Parathyroid adenoma (tissue), 2 donors: Measurements from ENCODE around the gene PNPLA6.

Experiments
- H2AFZ ChIP-seq: fragments of 300-600 bp; sonication (generic); one replicate; pipeline ENCODE4 v1.7.0; 2017; ENCODE audit warnings: antibody characterized with exemption, mild to moderate bottlenecking
- H3K27ac ChIP-seq: fragments of 300-600 bp; sonication (generic); one replicate; pipeline ENCODE4 v1.7.0; 2017
- H3K27me3 ChIP-seq: fragments of 300-600 bp; sonication (generic); one replicate; pipeline ENCODE4 v1.7.0; 2017; ENCODE audit warnings: low read length; ENCODE audit not compliant: control insufficient read depth, insufficient read depth
- H3K36me3 ChIP-seq: fragments of 300-600 bp; sonication (generic); one replicate; pipeline ENCODE4 v1.7.0; 2017; ENCODE audit warnings: low read length; ENCODE audit not compliant: control insufficient read depth, insufficient read depth
- H3K4me1 ChIP-seq: fragments of 300-600 bp; sonication (generic); one replicate; pipeline ENCODE4 v1.7.0; 2017; ENCODE audit warnings: control low read depth
- H3K4me2 ChIP-seq: fragments of 300-600 bp; sonication (generic); one replicate; pipeline ENCODE4 v1.7.0; 2017; ENCODE audit warnings: low read length
- H3K4me3 ChIP-seq: fragments of 300-600 bp; sonication (generic); one replicate; pipeline ENCODE4 v1.7.0; 2017; ENCODE audit warnings: low read depth, low read length
- H3K79me2 ChIP-seq: fragments of 300-600 bp; sonication (generic); one replicate; pipeline ENCODE4 v1.7.0; 2017; ENCODE audit warnings: control low read depth
- H3K9ac ChIP-seq: fragments of 300-600 bp; sonication (generic); one replicate; pipeline ENCODE4 v1.7.0; 2017; ENCODE audit warnings: mild to moderate bottlenecking
- H3K9me3 ChIP-seq: fragments of 300-600 bp; sonication (generic); one replicate; pipeline ENCODE4 v1.7.0; 2017; ENCODE audit warnings: low read length; ENCODE audit not compliant: control insufficient read depth
- CTCF ChIP-seq: fragments of 300-600 bp; sonication (generic); IDR thresholded peaks from one replicate; pipeline ENCODE4 v1.7.0; 2017; ENCODE audit warnings: antibody characterized with exemption, mild to moderate bottlenecking
- donor health status: primary hyperparathyroidism.

PNPLA6 gene

GRCh38 chr19:7610491-7611240, 75.1 kb downstream of the PNPLA6 start:
- Histone ChIP-seq H3K4me3 (no peak overlapping the region), H3K36me3 (no peaks in the 10 kb centered on the region), H3K27me3 (no peaks in the 10 kb centered on the region)

More at GRCh38 chr19:7610491-7611240, 75.1 kb downstream of the PNPLA6 start:
- Histone ChIP-seq H3K9ac (no peak overlapping the region), H3K79me2 (no peaks in the 10 kb centered on the region), H3K9me3 (no peaks in the 10 kb centered on the region), H3K4me1 (no peaks in the 10 kb centered on the region), H2AFZ (no peak overlapping the region), H3K4me2 (no peak overlapping the region), H3K27ac (no peak overlapping the region)
- no peak for TF ChIP-seq CTCF
